K562 (cell line): ENCODE results near the gene UGT1A6. TPM values are rescaled to one million over a fixed set of nuclear protein-coding genes. Genes with fewer than 3 reads are reported as not detected.
"Not testable (repeated sequence)": the region's sequence is repeated elsewhere in the genome, so short reads cannot be mapped to it uniquely, and the experiment has no call there.

Experiments used
- ATAC-seq: fragments of 200-7000 bp; cut with Tn5 transposase; 3 replicates; pipeline ENCODE4 v1.9.1; 2020; ENCODE audit warnings: moderate library complexity
- BruUV-seq: library from RNA; stranded (reverse); fragments of 400-500 nt; replicated peaks from 2 replicates; lab custom pipeline; 2021; lab: Mats Ljungman, UMichigan
- CTCF ChIA-PET: fragments of 300-600 bp; formaldehyde crosslinking; extraction: SDS; loops from one replicate; lab custom pipeline; 2021; ENCODE audit warnings: low intra/inter-chr PET ratio; lab: Yijun Ruan, JAX
- POLR2A ChIA-PET: fragments of 300-600, 350-650 bp; sonication (Branson Sonifier 250); formaldehyde crosslinking; extraction: SDS; loops from one replicate; lab custom pipeline; 2021; ENCODE audit warnings: antibody characterized with exemption, inconsistent platforms; lab: Yijun Ruan, JAX
- DNase-seq, 4 experiments: peaks; one replicate each; pipeline versions ENCODE4 v3.0.0 to v3.0.0-alpha.2; 2011 to 2018; ENCODE audit warnings: low spot score in 3 of 4, mixed read lengths in 3 of 4; ENCODE audit errors: extremely low read depth in 1 of 4
- FAIRE-seq: peaks from 2 replicates; lab custom pipeline; 2011; peaks lifted over from hg19 to GRCh38; lab: Jason Lieb, UNC
- H2AFZ ChIP-seq: 2 replicates; pipeline ENCODE4 v1.6.0; 2011; ENCODE audit warnings: low read depth, low read length, control low read depth, inconsistent platforms
- H3K27ac ChIP-seq: fragments of 200-600 bp; 3 replicates; pipeline ENCODE4 v1.8.0; 2011; ENCODE audit warnings: low read depth, mild to moderate bottlenecking, control low read depth, inconsistent platforms, low read length, moderate library complexity, mixed read lengths; ENCODE audit errors: extremely low read depth
- H3K27me3 ChIP-seq, 2 experiments: fragments of 300-600 bp in 1 of 2; 2 replicates in 1 of 2; 3 replicates in 1 of 2; pipeline versions ENCODE4 v1.6.0 to v1.8.0; 2011; ENCODE audit warnings: inconsistent platforms in 2 of 2, low read length in 2 of 2, mild to moderate bottlenecking in 1 of 2, mixed read lengths in 1 of 2, moderate library complexity in 1 of 2; ENCODE audit not compliant: control insufficient read depth in 2 of 2, insufficient read depth in 2 of 2
- H3K36me3 ChIP-seq: fragments of 300-600 bp; 3 replicates; pipeline ENCODE4 v1.8.0; 2011; ENCODE audit warnings: mild to moderate bottlenecking, low read length, inconsistent platforms; ENCODE audit not compliant: control insufficient read depth, insufficient read depth
- H3K4me1 ChIP-seq, 2 experiments: fragments of 200-600 bp in 1 of 2; replicated peaks in 1 of 2; 2 replicates in 1 of 2; 3 replicates in 1 of 2; pipeline versions ENCODE4 v1.5.1 to v1.8.0; 2011; ENCODE audit warnings: inconsistent platforms in 2 of 2, low read length in 2 of 2, mild to moderate bottlenecking in 1 of 2, mixed read lengths in 1 of 2, moderate library complexity in 1 of 2; ENCODE audit not compliant: control insufficient read depth in 2 of 2, insufficient read depth in 2 of 2
- H3K4me2 ChIP-seq: 2 replicates; pipeline ENCODE4 v1.6.1; 2011; ENCODE audit warnings: low read length, control low read depth, inconsistent platforms, mixed read lengths; ENCODE audit not compliant: insufficient read depth
- H3K4me3 ChIP-seq: fragments of 200-600 bp; sonication (generic), shearing (Covaris generic); 2 replicates; pipeline ENCODE4 v1.5.1; 2016; ENCODE audit warnings: control low read depth, inconsistent platforms
- H3K79me2 ChIP-seq: fragments of 200-600 bp; 3 replicates; pipeline ENCODE4 v1.8.0; 2011; ENCODE audit warnings: low read length, inconsistent platforms; ENCODE audit not compliant: control insufficient read depth, insufficient read depth
- H3K9ac ChIP-seq, 2 experiments: 2 replicates each; pipeline versions ENCODE4 v1.6.0 to v1.6.1; 2011; ENCODE audit warnings: low read depth in 2 of 2, low read length in 2 of 2, control low read depth in 1 of 2, inconsistent platforms in 1 of 2, mild to moderate bottlenecking in 1 of 2, mixed read lengths in 1 of 2; ENCODE audit not compliant: insufficient read depth in 1 of 2
- H3K9me1 ChIP-seq: one replicate; pipeline ENCODE4 v1.6.0; 2011; ENCODE audit warnings: inconsistent platforms, mild to moderate bottlenecking, low read length, moderate library complexity; ENCODE audit not compliant: control insufficient read depth, insufficient read depth
- H3K9me3 ChIP-seq: replicated peaks from 2 replicates; pipeline ENCODE4 v1.5.1; 2011; ENCODE audit warnings: low read depth, low read length, inconsistent platforms; ENCODE audit not compliant: control insufficient read depth, insufficient read depth
- H4K20me1 ChIP-seq: replicated peaks from 2 replicates; pipeline ENCODE4 v1.6.1; 2011; ENCODE audit warnings: low read length, inconsistent platforms, mixed read lengths; ENCODE audit not compliant: control insufficient read depth, insufficient read depth
- ILF3 ChIP-seq: fragments of 450-650 bp; IDR thresholded peaks from 2 replicates; pipeline ENCODE4 v1.6.1; 2018; ENCODE audit warnings: antibody characterized with exemption, mild to moderate bottlenecking, moderate library complexity, borderline replicate concordance
- KLF10 ChIP-seq: fragments of 250-450 bp; sonication (Bioruptor Pico); IDR thresholded peaks from 2 replicates; pipeline ENCODE4 v1.6.1; 2021; ENCODE audit warnings: matching md5 sums
- RBM39 ChIP-seq: fragments of 200-400 bp; formaldehyde crosslinking; optimal IDR thresholded peaks from 2 replicates; pipeline ENCODE3; 2018; ENCODE audit warnings: low read depth, low read length
- WGBS: fragments of 100-300 bp; shearing (Covaris generic); methylation state at CpG from one replicate; pipeline ENCODE4 v1.1.6; 2016; ENCODE audit warnings: low coverage, mixed read lengths; ENCODE audit not compliant: insufficient coverage; ENCODE audit errors: missing lambda C conversion rate; 5-methylcytosine and 5-hydroxymethylcytosine counted together
- in situ Hi-C: fragments of 300-500 bp; cut with MboI; formaldehyde crosslinking; loops from 4 replicates; pipeline ENCODE4 v1.15.0; 2018; ENCODE audit warnings: inconsistent platforms, mixed read lengths
- intact Hi-C: fragments of 100-400 bp; cut with micrococcal nuclease; formaldehyde crosslinking; loops from 2 replicates; pipeline ENCODE4 v1.14.2; 2022
- polyA plus RNA-seq, 8 experiments: library from polyadenylated mRNA; depleted of rRNA in 4 of 8; stranded (reverse) in 5 of 8; unstranded in 3 of 8; fragments of >200 nt; fragmentation: Nextera tagmentation in 2 of 8; fragmentation: Illumina TruSeq in 1 of 8; extraction: Ambion mirVana in 2 of 8; extraction: Trizol in 1 of 8; gene quantifications; 2 replicates each; pipeline versions ENCODE4 v1.2.1 to v1.2.3, GENCODE V29; 2011 to 2014; ENCODE audit warnings: inconsistent platforms in 1 of 8, missing spikeins in 1 of 8
- total RNA-seq, 7 experiments: library from RNA; depleted of rRNA in 6 of 7; stranded (reverse); fragments of >200 nt in 6 of 7; fragmentation: Illumina TruSeq in 2 of 7; extraction: Trizol in 2 of 7; gene quantifications; 2 replicates each; pipeline versions ENCODE4 v1.2.1 to v1.2.3, GENCODE V29; 2011 to 2021; ENCODE audit warnings: low replicate concordance in 1 of 7

UGT1A6 gene
- total and polyA plus RNA-seq, 9 of the 15 experiments (the other 6 are each of a cell fraction or from before 2014, with no cell fraction given), result not detected

GRCh38 chr2:233736868-233737653, 44.4 kb downstream of the UGT1A6 start:
- 0% methylated on average over 13 of the region's 14 CpGs for WGBS
- DNase-seq, H3K27ac ChIP-seq, ATAC-seq, CTCF ChIA-PET, H3K9ac ChIP-seq, in situ Hi-C loops, intact Hi-C loops, BruUV-seq, H3K36me3 ChIP-seq, H3K27me3 ChIP-seq, H3K4me2 ChIP-seq, H3K79me2 ChIP-seq, H4K20me1 ChIP-seq, H3K4me1 ChIP-seq, H3K9me1 ChIP-seq, FAIRE-seq, H3K4me3 ChIP-seq, H2AFZ ChIP-seq, H3K9me3 ChIP-seq: not testable (repeated sequence)
- POLR2A ChIA-PET, result interaction anchor here (0.7 kb wide), 1 partner anchor 29 kb away, joined by 3 read pairs; no protein-coding TSS in a partner anchor

GRCh38 chr2:233740870-233741269, 48.2 kb downstream of the UGT1A6 start:
- ATAC-seq, result no peak
- BruUV-seq, result no TSS peak

More at GRCh38 chr2:233740870-233741269, 48.2 kb downstream of the UGT1A6 start:
- Histone ChIP-seq H3K4me1 (peaks cover 0 to 7% of the 10 kb centered on the region in 2 experiments; a peak in 2 of 5 replicates), H3K9me1 (no peaks in the 10 kb centered on the region), H3K27me3 (no peaks in the 10 kb centered on the region), H3K4me3 (no peak overlapping the region), H3K9ac (no peak overlapping the region), H3K36me3 (no peaks in the 10 kb centered on the region), H3K9me3 (no peaks in the 10 kb centered on the region), H3K79me2 (no peaks in the 10 kb centered on the region), H2AFZ (no peak overlapping the region), H3K4me2 (no peak overlapping the region), H4K20me1 (no peaks in the 10 kb centered on the region), H3K27ac (no peak overlapping the region)
- no peak for DNase-seq
- POLR2A ChIA-PET, result no interaction called here
- intact Hi-C loops, result no loop called here
- WGBS, result 0% methylated on average over 2 of the region's 2 CpGs
- CTCF ChIA-PET, result no interaction called here
- no peak for FAIRE-seq
- in situ Hi-C loops, result no loop called here
- TF ChIP-seq RBM39 (no peak), ILF3 (no peak), KLF10 (CRISPR knock-in tag) (no peak)
